ENCODE results near the gene GATAD2B. TPM values are rescaled to one million over a fixed set of nuclear protein-coding genes. Genes with fewer than 3 reads are reported as not detected.
A peak's percentile ranks its signal among the peaks of the same experiment; 100 is the strongest.

The GATAD2B gene
- polyA plus RNA-seq, 4 donors: 2.9 to 11.3 (median 4.0) TPM

GRCh38 chr1:153827168-153827964 lies 95.4 kb downstream of the GATAD2B start:
- DNase-seq (no peak), FAIRE-seq (no peak)
- Histone ChIP-seq H3K27ac (ENCODE audit: low read depth in 1 of 3, low read length in 2 of 3) (no peak overlapping the region), H3K27me3 (ENCODE audit: control insufficient read depth in 3 of 3, insufficient read depth in 3 of 3, low read length in 3 of 3) (no peaks in the 10 kb centered on the region), H3K4me3 (ENCODE audit: low read depth in 1 of 3, low read length in 3 of 3) (no peak overlapping the region), H3K4me1 (ENCODE audit: control insufficient read depth in 3 of 3, insufficient read depth in 2 of 3, low read depth in 1 of 3, low read length in 2 of 3) (no peaks in the 10 kb centered on the region), H3K36me3 (ENCODE audit: control insufficient read depth in 3 of 3, insufficient read depth in 2 of 3, low read depth in 1 of 3, low read length in 3 of 3) (peaks cover 3 to 43% (median 11%) of the 10 kb centered on the region in 3 donors), H3K9me3 (ENCODE audit: control insufficient read depth in 2 of 2, insufficient read depth in 1 of 2, low read depth in 1 of 2, low read length in 1 of 2) (no peaks in the 10 kb centered on the region)
- 90 to 93% (median 93%) methylated on average over 6 of the region's 6 CpGs for WGBS, 3 donors

GRCh38 chr1:153818876-153819275 lies 103.9 kb downstream of the GATAD2B start:
- DNase-seq: no peak
- WGBS, 3 donors: 81 to 90% (median 89%) methylated on average over 2 of the region's 2 CpGs
- no peaks in the 10 kb centered on the region for H3K9me3 ChIP-seq (ENCODE audit: control insufficient read depth in 2 of 2, insufficient read depth in 1 of 2, low read depth in 1 of 2, low read length in 1 of 2)
- H3K4me3 ChIP-seq (ENCODE audit: low read depth in 1 of 3, low read length in 3 of 3): no peak overlapping the region
- peaks cover 11 to 45% (median 20%) of the 10 kb centered on the region in 3 donors for H3K36me3 ChIP-seq (ENCODE audit: control insufficient read depth in 3 of 3, insufficient read depth in 2 of 3, low read depth in 1 of 3, low read length in 3 of 3)
- no peaks in the 10 kb centered on the region for H3K4me1 ChIP-seq (ENCODE audit: control insufficient read depth in 3 of 3, insufficient read depth in 2 of 3, low read depth in 1 of 3, low read length in 2 of 3)
- no peak overlapping the region for H3K27ac ChIP-seq (ENCODE audit: low read depth in 1 of 3, low read length in 2 of 3)
- H3K27me3 ChIP-seq (ENCODE audit: control insufficient read depth in 3 of 3, insufficient read depth in 3 of 3, low read length in 3 of 3): no peaks in the 10 kb centered on the region
- no peak for FAIRE-seq

GRCh38 chr1:153816283-153816889 lies 106.4 kb downstream of the GATAD2B start:
- Histone ChIP-seq H3K4me1 (ENCODE audit: control insufficient read depth in 3 of 3, insufficient read depth in 2 of 3, low read depth in 1 of 3, low read length in 2 of 3) (no peaks in the 10 kb centered on the region), H3K9me3 (ENCODE audit: control insufficient read depth in 2 of 2, insufficient read depth in 1 of 2, low read depth in 1 of 2, low read length in 1 of 2) (no peaks in the 10 kb centered on the region), H3K36me3 (ENCODE audit: control insufficient read depth in 3 of 3, insufficient read depth in 2 of 3, low read depth in 1 of 3, low read length in 3 of 3) (peaks cover 13 to 53% (median 34%) of the 10 kb centered on the region in 3 donors), H3K4me3 (ENCODE audit: low read depth in 1 of 3, low read length in 3 of 3) (no peak overlapping the region), H3K27ac (ENCODE audit: low read depth in 1 of 3, low read length in 2 of 3) (no peak overlapping the region), H3K27me3 (ENCODE audit: control insufficient read depth in 3 of 3, insufficient read depth in 3 of 3, low read length in 3 of 3) (no peaks in the 10 kb centered on the region)
- DNase-seq (no peak), FAIRE-seq (no peak)
- 87 to 95% (median 94%) methylated on average over 13 of the region's 13 CpGs for WGBS, 3 donors

GRCh38 chr1:153805886-153806719 lies 116.7 kb downstream of the GATAD2B start:
- Histone ChIP-seq H3K36me3 (ENCODE audit: control insufficient read depth in 3 of 3, insufficient read depth in 2 of 3, low read depth in 1 of 3, low read length in 3 of 3) (peaks cover 5 to 63% (median 17%) of the 10 kb centered on the region in 3 donors), H3K27me3 (ENCODE audit: control insufficient read depth in 3 of 3, insufficient read depth in 3 of 3, low read length in 3 of 3) (no peaks in the 10 kb centered on the region), H3K27ac (ENCODE audit: low read depth in 1 of 3, low read length in 2 of 3) (peak overlapping the region in 1 of 3 donors; percentile 90)

GRCh38 chr1:153805042-153805745 lies 117.6 kb downstream of the GATAD2B start:
- no peak for FAIRE-seq
- H3K27ac ChIP-seq (ENCODE audit: low read depth in 1 of 3, low read length in 2 of 3): peak overlapping the region in 1 of 3 donors; percentile 90
- peak in 1 of 2 donors; percentile 73 for DNase-seq
- no peaks in the 10 kb centered on the region for H3K4me1 ChIP-seq (ENCODE audit: control insufficient read depth in 3 of 3, insufficient read depth in 2 of 3, low read depth in 1 of 3, low read length in 2 of 3)
- no peak overlapping the region for H3K4me3 ChIP-seq (ENCODE audit: low read depth in 1 of 3, low read length in 3 of 3)
- peaks cover 5 to 59% (median 13%) of the 10 kb centered on the region in 3 donors for H3K36me3 ChIP-seq (ENCODE audit: control insufficient read depth in 3 of 3, insufficient read depth in 2 of 3, low read depth in 1 of 3, low read length in 3 of 3)
- 54 to 81% (median 69%) methylated on average over 5 of the region's 5 CpGs for WGBS, 3 donors
- H3K9me3 ChIP-seq (ENCODE audit: control insufficient read depth in 2 of 2, insufficient read depth in 1 of 2, low read depth in 1 of 2, low read length in 1 of 2): no peaks in the 10 kb centered on the region
- H3K27me3 ChIP-seq (ENCODE audit: control insufficient read depth in 3 of 3, insufficient read depth in 3 of 3, low read length in 3 of 3): no peaks in the 10 kb centered on the region

More at GRCh38 chr1:153805886-153806719, 116.7 kb downstream of the GATAD2B start:
- Histone ChIP-seq H3K4me3 (ENCODE audit: low read depth in 1 of 3, low read length in 3 of 3) (no peak overlapping the region), H3K9me3 (ENCODE audit: control insufficient read depth in 2 of 2, insufficient read depth in 1 of 2, low read depth in 1 of 2, low read length in 1 of 2) (no peaks in the 10 kb centered on the region), H3K4me1 (ENCODE audit: control insufficient read depth in 3 of 3, insufficient read depth in 2 of 3, low read depth in 1 of 3, low read length in 2 of 3) (no peaks in the 10 kb centered on the region)
- FAIRE-seq (no peak), DNase-seq (no peak)
- WGBS, 3 donors: 81 to 86% (median 83%) methylated on average over 11 of the region's 11 CpGs

GRCh38 chr1:153804112-153804511 lies 118.7 kb downstream of the GATAD2B start:
- no peak for DNase-seq

GRCh38 chr1:153803470-153804056 lies 119.2 kb downstream of the GATAD2B start:
- Histone ChIP-seq H3K9me3 (ENCODE audit: control insufficient read depth in 2 of 2, insufficient read depth in 1 of 2, low read depth in 1 of 2, low read length in 1 of 2) (no peaks in the 10 kb centered on the region), H3K27me3 (ENCODE audit: control insufficient read depth in 3 of 3, insufficient read depth in 3 of 3, low read length in 3 of 3) (no peaks in the 10 kb centered on the region), H3K27ac (ENCODE audit: low read depth in 1 of 3, low read length in 2 of 3) (peak overlapping the region in 1 of 3 donors; percentile 29), H3K36me3 (ENCODE audit: control insufficient read depth in 3 of 3, insufficient read depth in 2 of 3, low read depth in 1 of 3, low read length in 3 of 3) (peaks cover 0 to 51% (median 9%) of the 10 kb centered on the region in 3 donors), H3K4me1 (ENCODE audit: control insufficient read depth in 3 of 3, insufficient read depth in 2 of 3, low read depth in 1 of 3, low read length in 2 of 3) (no peaks in the 10 kb centered on the region), H3K4me3 (ENCODE audit: low read depth in 1 of 3, low read length in 3 of 3) (no peak overlapping the region)
- FAIRE-seq (no peak), DNase-seq (no peak)
- 71 to 84% (median 76%) methylated on average over 3 of the region's 3 CpGs for WGBS, 3 donors

More at GRCh38 chr1:153804112-153804511, 118.7 kb downstream of the GATAD2B start:
- H3K9me3 ChIP-seq (ENCODE audit: control insufficient read depth in 2 of 2, insufficient read depth in 1 of 2, low read depth in 1 of 2, low read length in 1 of 2): no peaks in the 10 kb centered on the region
- no peak for FAIRE-seq
- no peak overlapping the region for H3K4me3 ChIP-seq (ENCODE audit: low read depth in 1 of 3, low read length in 3 of 3)
- 63 to 85% (median 83%) methylated on average over 2 of the region's 2 CpGs for WGBS, 3 donors
- H3K27me3 ChIP-seq (ENCODE audit: control insufficient read depth in 3 of 3, insufficient read depth in 3 of 3, low read length in 3 of 3): no peaks in the 10 kb centered on the region
- no peaks in the 10 kb centered on the region for H3K4me1 ChIP-seq (ENCODE audit: control insufficient read depth in 3 of 3, insufficient read depth in 2 of 3, low read depth in 1 of 3, low read length in 2 of 3)
- H3K36me3 ChIP-seq (ENCODE audit: control insufficient read depth in 3 of 3, insufficient read depth in 2 of 3, low read depth in 1 of 3, low read length in 3 of 3): peaks cover 0 to 56% (median 10%) of the 10 kb centered on the region in 3 donors
- peak overlapping the region in 1 of 3 donors; percentile 13 for H3K27ac ChIP-seq (ENCODE audit: low read depth in 1 of 3, low read length in 2 of 3)

Measured in small intestine (tissue), 7 donors.